GM23338 (cell line): ENCODE results near the gene ATP8A2.

Source experiments
- CREB1 ChIP-seq: fragments of 250-450 bp; sonication (Bioruptor Pico); IDR thresholded peaks from 2 replicates; pipeline ENCODE4 v1.5.0; 2020; ENCODE audit warnings: low read depth, mild to moderate bottlenecking, moderate library complexity
- CTCF ChIP-seq, 2 experiments: fragments of 200-600 bp in 1 of 2; sonication (generic) in 1 of 2; conservative IDR thresholded peaks; 2 replicates each; pipeline versions ENCODE4 v1.5.1 to v1.6.1; 2016 to 2017; ENCODE audit warnings: antibody characterized with exemption in 2 of 2, low read depth in 2 of 2, mild to moderate bottlenecking in 2 of 2, moderate library complexity in 1 of 2
- EZH2 ChIP-seq: fragments of 200-600 bp; sonication (generic); IDR thresholded peaks from one replicate; pipeline ENCODE4 v1.8.0; 2017; ENCODE audit warnings: antibody characterized with exemption, mild to moderate bottlenecking, low read depth; ENCODE audit not compliant: unreplicated experiment
- EZH2phosphoT487 ChIP-seq: fragments of 200-600 bp; sonication (generic); IDR thresholded peaks from one replicate; pipeline ENCODE4 v1.8.1; 2018; ENCODE audit warnings: antibody characterized with exemption; ENCODE audit not compliant: unreplicated experiment
- JUNB ChIP-seq: IDR thresholded peaks from one replicate; pipeline ENCODE4 v1.6.1; 2016; ENCODE audit warnings: antibody characterized with exemption; ENCODE audit not compliant: unreplicated experiment
- POLR2AphosphoS5 ChIP-seq: IDR thresholded peaks from 2 replicates; pipeline ENCODE4 v1.6.1; 2016; ENCODE audit warnings: antibody characterized with exemption, low read depth
- REST ChIP-seq: IDR thresholded peaks from one replicate; pipeline ENCODE4 v1.6.1; 2018; ENCODE audit warnings: antibody characterized with exemption; ENCODE audit not compliant: unreplicated experiment
- STAT1 ChIP-seq: IDR thresholded peaks from one replicate; pipeline ENCODE4 v1.6.1; 2016; ENCODE audit warnings: antibody characterized with exemption; ENCODE audit not compliant: unreplicated experiment
- ZNF114 ChIP-seq: fragments of 250-450 bp; sonication (Bioruptor Pico); IDR thresholded peaks from 2 replicates; pipeline ENCODE4 v1.5.0; 2020; ENCODE audit warnings: mild to moderate bottlenecking, moderate library complexity
- ZNF331 ChIP-seq: fragments of 250-450 bp; sonication (Bioruptor Pico); IDR thresholded peaks from 2 replicates; pipeline ENCODE4 v1.5.0; 2020; ENCODE audit warnings: low read depth, mild to moderate bottlenecking, moderate library complexity

DNA sequence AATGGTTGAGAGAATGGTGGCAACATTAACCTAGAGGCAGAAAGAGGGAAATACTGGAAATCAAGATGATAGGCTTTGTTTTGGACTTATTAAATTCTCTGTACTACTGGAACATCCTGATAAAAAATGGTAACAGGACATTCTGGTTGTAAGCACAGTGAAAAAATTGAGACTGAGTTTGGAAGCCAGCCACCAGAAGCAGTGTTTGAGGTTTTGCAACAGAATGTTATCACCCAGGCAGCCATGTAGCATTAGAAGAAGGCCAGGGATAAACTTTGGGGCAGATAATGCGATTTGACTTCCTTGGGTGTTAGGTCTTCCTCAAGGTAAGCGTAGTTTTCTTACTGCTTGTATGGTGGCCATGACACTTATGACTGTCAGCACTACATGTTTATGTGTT, 307.4 kb downstream of the ATP8A2 start:
- no peak for TF ChIP-seq CTCF (conservative IDR thresholded peaks at IDR 0.05; ENCODE audit: low read depth in 2 of 2)
- no peak for TF ChIP-seq CREB1
- no peak for TF ChIP-seq REST
- no peak for TF ChIP-seq EZH2phosphoT487
- TF ChIP-seq STAT1, result no peak
- TF ChIP-seq JUNB, result no peak
- TF ChIP-seq POLR2AphosphoS5, result no peak
- no peak for TF ChIP-seq EZH2
- TF ChIP-seq ZNF114, result no peak
- no peak for TF ChIP-seq ZNF331 (CRISPR knock-in tag)
